GM18870 (cell line): ENCODE results near the gene MMAB.

Experiments
- ATAC-seq: cut with Tn5 transposase; IDR thresholded peaks from one replicate; pipeline ENCODE4 v1.9.1; 2021; ENCODE audit warnings: moderate library complexity; ENCODE audit not compliant: unreplicated experiment

The MMAB gene

GRCh38 chr12:109573029-109573913, at the start of gene MMAB, which contains the start of gene MVK:
MMAB (minus strand) TSS chr12:109573504; CDS start chr12:109573480, 24 bp downstream.
MVK (plus strand) TSS chr12:109573794; CDS start chr12:109574823, 1,029 bp downstream.
- ATAC-seq, result peak; percentile 97

- ATAC-seq, result no peak
Observed at GRCh38 chr12:109621901-109622364, 48.6 kb upstream of the MMAB start.

GRCh38 chr12:109621211-109621694, 47.9 kb upstream of the MMAB start:
- ATAC-seq, result no peak

DNA sequence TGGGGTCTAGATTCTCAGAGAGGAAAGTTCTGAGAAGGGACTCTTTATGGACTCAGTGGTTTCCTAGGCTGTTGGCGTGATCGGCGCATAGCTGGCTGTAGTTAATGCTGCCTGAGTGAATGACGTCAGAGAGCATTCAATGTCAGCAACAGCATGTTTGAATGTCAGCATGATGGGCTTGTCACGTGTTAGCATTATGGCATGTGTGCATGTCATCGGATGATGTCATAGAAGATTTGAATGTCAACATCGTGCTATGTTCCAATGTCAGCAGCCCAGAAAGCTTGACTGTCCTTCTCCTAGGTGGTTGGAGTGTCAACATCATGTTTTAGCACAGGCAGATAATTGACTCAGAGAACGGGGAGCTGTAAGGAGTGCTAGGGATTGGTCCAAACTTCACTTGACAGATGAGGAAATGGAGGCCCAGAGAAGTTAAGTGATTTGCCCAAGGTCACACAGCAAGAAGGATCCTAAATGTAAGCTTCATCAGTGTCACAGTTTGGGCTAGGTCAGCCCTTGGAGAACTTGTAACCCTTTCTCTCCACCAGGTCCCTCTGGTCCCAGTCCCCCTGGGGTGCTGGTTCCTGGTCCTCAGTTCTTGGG, 45.8 kb upstream of the MMAB start:
- no peak for ATAC-seq

DNA sequence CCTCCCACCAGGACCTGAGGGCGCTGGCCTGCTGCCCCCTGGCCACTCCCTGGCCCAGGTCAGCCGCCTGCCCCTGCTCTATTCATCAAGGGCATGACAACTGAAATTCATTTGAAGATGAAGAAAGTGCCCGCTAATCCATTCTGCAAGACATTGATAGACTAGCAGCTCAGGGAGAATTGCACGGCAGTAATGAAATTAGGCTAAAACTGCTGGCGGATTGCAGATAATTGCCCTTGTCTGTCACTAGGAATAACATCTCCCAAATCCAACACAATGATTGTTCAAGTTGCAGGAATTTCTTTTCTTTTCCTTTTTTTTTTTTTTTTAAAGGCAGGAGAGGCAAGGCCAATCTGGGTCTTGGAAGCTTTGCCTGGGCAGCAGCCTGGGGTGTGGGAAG, 44.8 kb upstream of the MMAB start:
- no peak for ATAC-seq

- ATAC-seq, result no peak
Observed at GRCh38 chr12:109617491-109617890, 44.2 kb upstream of the MMAB start.

- ATAC-seq, result no peak
Observed at GRCh38 chr12:109615556-109616229, 42.4 kb upstream of the MMAB start.

DNA sequence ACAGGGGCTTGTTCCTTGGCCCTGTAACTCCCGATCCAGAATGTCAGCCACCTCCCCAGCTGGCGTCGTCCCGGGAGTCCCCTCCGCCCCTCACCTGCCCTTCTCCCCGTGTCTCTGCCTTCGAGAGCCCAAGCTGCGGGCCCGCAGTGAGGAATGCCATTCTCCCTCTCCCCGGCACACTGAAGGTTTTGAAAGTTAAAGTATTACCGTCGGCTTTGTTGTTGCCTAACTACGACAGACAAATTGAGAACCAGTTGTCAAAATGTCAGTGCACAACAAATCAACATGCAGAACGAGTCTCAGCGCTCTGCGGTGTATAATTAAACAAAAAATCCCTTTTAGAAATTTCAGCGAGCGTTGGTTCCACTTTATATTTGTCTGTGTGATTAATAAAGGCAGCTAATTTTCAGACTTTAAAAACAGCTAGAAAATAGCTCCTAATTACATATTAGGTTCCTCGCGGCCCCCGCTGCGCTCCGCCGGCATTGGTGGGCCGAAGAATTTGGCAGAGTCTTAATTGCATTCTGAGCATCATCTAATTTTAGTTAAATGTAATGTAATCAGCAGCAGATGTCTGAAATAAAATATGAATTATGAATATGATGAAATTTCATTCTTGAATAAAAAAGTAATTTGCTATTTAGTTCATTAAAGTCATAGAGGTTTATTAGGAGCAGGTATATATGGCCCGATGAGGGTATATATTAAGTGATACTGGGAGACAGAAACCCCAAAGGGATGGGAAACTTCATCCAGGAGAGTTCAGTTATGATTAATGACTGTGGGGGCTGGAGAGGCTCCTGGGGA, 40.5 kb upstream of the MMAB start:
- ATAC-seq, result no peak

DNA sequence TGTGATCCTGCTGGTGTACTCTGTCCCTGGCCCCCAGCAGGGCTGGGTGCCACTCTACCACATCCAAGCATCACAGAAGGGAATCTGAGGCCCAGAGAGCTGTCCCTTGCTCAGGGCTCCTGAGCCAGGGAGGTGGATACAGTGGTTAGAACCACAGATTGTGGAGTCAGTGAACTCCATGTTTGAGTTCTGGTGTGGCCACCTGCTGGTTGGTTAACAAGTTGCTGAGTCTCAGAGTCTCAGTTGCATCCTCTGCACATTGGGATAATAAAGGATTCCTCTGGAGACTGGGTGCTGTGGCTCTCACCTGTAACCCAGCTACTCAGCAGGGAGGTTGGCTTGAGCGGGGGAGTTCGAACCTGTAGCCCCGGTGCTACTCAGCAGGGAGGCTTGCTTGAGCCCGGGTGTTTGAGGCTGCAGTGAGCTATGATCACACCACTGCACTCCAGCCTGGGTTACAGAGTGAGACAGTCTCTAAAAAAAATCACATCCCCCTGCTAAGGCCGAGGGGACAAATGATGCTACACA, 39.7 kb upstream of the MMAB start:
- no peak for ATAC-seq

- ATAC-seq, result no peak
Observed at GRCh38 chr12:109612003-109612402, 38.7 kb upstream of the MMAB start.

DNA sequence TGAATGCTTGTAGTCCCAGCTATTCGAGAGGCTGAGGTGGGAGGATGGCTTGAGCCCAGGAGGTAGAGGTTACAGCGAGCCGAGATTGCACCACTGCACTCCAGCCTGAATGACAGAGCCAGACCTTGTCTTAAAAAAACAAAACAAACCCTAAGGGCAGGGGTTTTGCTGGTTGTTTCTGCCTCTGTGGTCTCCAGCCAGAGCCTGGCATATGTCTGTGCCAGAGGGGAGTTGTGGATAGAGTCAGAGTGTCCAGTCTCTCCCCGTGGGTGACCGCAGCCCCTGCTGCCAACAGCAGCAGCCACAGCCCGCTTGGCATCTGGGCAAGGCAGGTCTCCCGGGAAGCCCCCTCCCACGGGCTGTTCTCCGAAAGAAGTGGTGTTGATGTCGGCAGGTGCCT, 37.9 kb upstream of the MMAB start:
- no peak for ATAC-seq

- ATAC-seq, result no peak
Observed at GRCh38 chr12:109610523-109610922, 37.2 kb upstream of the MMAB start.

GRCh38 chr12:109609342-109609741, 36.0 kb upstream of the MMAB start:
- ATAC-seq, result no peak

- no peak for ATAC-seq
Observed at GRCh38 chr12:109608793-109609192, 35.5 kb upstream of the MMAB start.

- no peak for ATAC-seq
Observed at GRCh38 chr12:109608270-109608669, 35.0 kb upstream of the MMAB start.

- no peak for ATAC-seq
Observed at GRCh38 chr12:109607618-109608017, 34.3 kb upstream of the MMAB start.

DNA sequence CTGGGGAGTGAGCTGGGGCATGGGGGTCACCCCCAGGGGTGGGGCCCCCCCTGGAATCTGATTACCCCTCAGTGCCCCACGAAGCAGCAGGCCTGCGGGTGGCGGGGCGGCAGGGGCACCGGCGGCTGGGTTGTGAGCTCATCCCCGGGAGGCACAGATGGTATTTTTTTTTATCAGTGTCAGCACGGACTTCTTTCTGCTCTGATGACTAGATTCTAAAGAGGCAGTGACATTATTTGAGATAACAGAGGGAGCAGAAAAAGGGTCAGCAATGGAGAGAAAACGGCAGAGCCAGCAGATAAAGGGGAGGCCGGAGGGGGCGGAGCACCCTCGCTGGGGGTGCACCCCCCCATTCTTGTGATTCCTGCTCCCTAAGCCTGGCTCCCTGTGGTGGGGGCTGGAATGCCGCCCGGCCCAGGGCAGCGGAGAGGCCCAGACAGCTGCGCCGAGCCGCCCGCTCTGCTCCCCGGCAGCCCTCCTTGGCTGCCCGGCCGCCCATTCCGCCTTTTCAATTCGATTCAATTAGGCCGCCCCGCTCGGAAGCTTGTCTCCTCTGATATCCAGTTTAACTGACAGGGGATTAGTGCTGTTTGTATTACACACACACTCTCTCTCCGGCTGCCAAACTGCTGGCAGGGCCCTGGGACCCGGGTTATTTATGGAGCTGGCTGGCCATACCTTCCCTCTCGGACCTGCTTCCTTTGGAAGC, 33.2 kb upstream of the MMAB start:
- no peak for ATAC-seq

GRCh38 chr12:109605599-109606228, 32.4 kb upstream of the MMAB start:
- ATAC-seq, result no peak

DNA sequence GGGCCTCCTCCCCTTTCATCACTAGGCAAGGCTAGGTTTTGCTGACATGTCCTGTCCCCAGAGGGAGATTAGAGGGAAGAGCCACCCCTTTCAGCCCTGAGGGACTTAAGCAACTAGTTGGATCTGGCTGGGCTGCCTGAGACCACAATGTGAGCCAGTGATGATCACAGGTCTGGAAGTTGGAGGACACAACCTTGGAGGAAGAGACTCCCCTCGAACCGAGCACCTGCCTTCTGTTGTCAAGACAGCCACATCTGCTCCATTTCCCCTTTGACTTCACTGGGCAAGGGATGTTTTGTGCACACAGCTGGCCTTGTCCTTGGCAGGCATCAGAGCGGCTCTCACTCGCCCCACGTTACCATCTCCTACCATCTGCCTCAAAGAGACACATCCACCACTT, 31.7 kb upstream of the MMAB start:
- ATAC-seq, result no peak
